ENCODE data around the gene SRGAP2B. TPM values are rescaled to one million over a fixed set of nuclear protein-coding genes. Genes with fewer than 3 reads are reported as not detected.
A peak's percentile ranks its signal among the peaks of the same experiment; 100 is the strongest.
"Not testable (repeated sequence)": the region's sequence is repeated elsewhere in the genome, so short reads cannot be mapped to it uniquely, and the experiment has no call there.

The SRGAP2B gene
- total RNA-seq (38.4 TPM), polyA plus RNA-seq (ENCODE audit: insufficient read depth, low read depth, low replicate concordance) (9.3 TPM)
- long read RNA-seq, donor 1, result 0 reads
- long read RNA-seq, donor 2, full-length matches to known transcripts, result 1 of 1 reads
- long read RNA-seq, donor 2, partial matches to known transcripts, result 0 of 1 reads
- long read RNA-seq, donor 2, other reads (novel, unspliced or antisense), result 0 of 1 reads
- long read RNA-seq, donor 3, partial matches to known transcripts, result 23 of 24 reads
- long read RNA-seq, donor 3, other reads (novel, unspliced or antisense), result 0 of 24 reads
- long read RNA-seq, donor 4, result 0 reads
- long read RNA-seq, donor 5, result 0 reads
- long read RNA-seq, donor 6, result 0 reads
- long read RNA-seq, donor 7, partial matches to known transcripts, result 0 of 8 reads
- long read RNA-seq, donor 7, other reads (novel, unspliced or antisense), result 8 of 8 reads
- long read RNA-seq, donor 8, result 0 reads
- long read RNA-seq, donor 9, result 0 reads
- long read RNA-seq, donor 10, result 0 reads

GRCh38 chr1:145095284-145096057 is at the start of gene SRGAP2B, which contains the start of gene FAM72D:
Gene SRGAP2B (minus strand): TSS chr1:145095328. CDS start chr1:145092901, 2,427 bp downstream.
Gene FAM72D (plus strand): TSS chr1:145095974. CDS start chr1:145096848, 874 bp downstream.
- H3K9ac ChIP-seq (ENCODE audit: low read length in 3 of 3); H3K27me3 ChIP-seq (ENCODE audit: control insufficient read depth, insufficient read depth, low read length); H3K4me1 ChIP-seq (ENCODE audit: control insufficient read depth in 2 of 3, insufficient read depth in 2 of 3, low read depth in 1 of 3, low read length in 3 of 3); H3K4me3 ChIP-seq (ENCODE audit: low read length in 3 of 3); DNase-seq; H3K9me3 ChIP-seq (ENCODE audit: control insufficient read depth in 2 of 3, insufficient read depth in 1 of 3, low read length in 3 of 3); intact Hi-C loops (cut with DNase I); H3K27ac ChIP-seq (ENCODE audit: low read depth in 2 of 2, low read length in 2 of 2); H3K36me3 ChIP-seq (ENCODE audit: control insufficient read depth in 2 of 3, insufficient read depth in 3 of 3, low read length in 3 of 3): not testable (repeated sequence)
- peak; percentile 99 for FAIRE-seq

GRCh38 chr1:145144264-145144913 is 49.3 kb upstream of the SRGAP2B start:
- intact Hi-C loops (cut with DNase I); H3K27ac ChIP-seq (ENCODE audit: low read depth in 2 of 2, low read length in 2 of 2); H3K27me3 ChIP-seq (ENCODE audit: control insufficient read depth, insufficient read depth, low read length); DNase-seq; H3K36me3 ChIP-seq (ENCODE audit: control insufficient read depth in 2 of 3, insufficient read depth in 3 of 3, low read length in 3 of 3); H3K9me3 ChIP-seq (ENCODE audit: control insufficient read depth in 2 of 3, insufficient read depth in 1 of 3, low read length in 3 of 3); FAIRE-seq; H3K9ac ChIP-seq (ENCODE audit: low read length in 3 of 3); H3K4me3 ChIP-seq (ENCODE audit: low read length in 3 of 3); H3K4me1 ChIP-seq (ENCODE audit: control insufficient read depth in 2 of 3, insufficient read depth in 2 of 3, low read depth in 1 of 3, low read length in 3 of 3): not testable (repeated sequence)

- intact Hi-C loops (cut with DNase I); H3K36me3 ChIP-seq (ENCODE audit: control insufficient read depth in 2 of 3, insufficient read depth in 3 of 3, low read length in 3 of 3); H3K9ac ChIP-seq (ENCODE audit: low read length in 3 of 3); FAIRE-seq; H3K27me3 ChIP-seq (ENCODE audit: control insufficient read depth, insufficient read depth, low read length); H3K9me3 ChIP-seq (ENCODE audit: control insufficient read depth in 2 of 3, insufficient read depth in 1 of 3, low read length in 3 of 3); H3K4me1 ChIP-seq (ENCODE audit: control insufficient read depth in 2 of 3, insufficient read depth in 2 of 3, low read depth in 1 of 3, low read length in 3 of 3); H3K4me3 ChIP-seq (ENCODE audit: low read length in 3 of 3); DNase-seq; H3K27ac ChIP-seq (ENCODE audit: low read depth in 2 of 2, low read length in 2 of 2): not testable (repeated sequence)
Measured at GRCh38 chr1:145140549-145140948, 45.4 kb upstream of the SRGAP2B start.

- H3K27me3 ChIP-seq (ENCODE audit: control insufficient read depth, insufficient read depth, low read length); H3K36me3 ChIP-seq (ENCODE audit: control insufficient read depth in 2 of 3, insufficient read depth in 3 of 3, low read length in 3 of 3); H3K27ac ChIP-seq (ENCODE audit: low read depth in 2 of 2, low read length in 2 of 2); FAIRE-seq; H3K9ac ChIP-seq (ENCODE audit: low read length in 3 of 3); H3K4me3 ChIP-seq (ENCODE audit: low read length in 3 of 3); H3K4me1 ChIP-seq (ENCODE audit: control insufficient read depth in 2 of 3, insufficient read depth in 2 of 3, low read depth in 1 of 3, low read length in 3 of 3); intact Hi-C loops (cut with DNase I); H3K9me3 ChIP-seq (ENCODE audit: control insufficient read depth in 2 of 3, insufficient read depth in 1 of 3, low read length in 3 of 3); DNase-seq: not testable (repeated sequence)
Measured at GRCh38 chr1:145134476-145134875, 39.3 kb upstream of the SRGAP2B start.

- H3K27me3 ChIP-seq (ENCODE audit: control insufficient read depth, insufficient read depth, low read length); H3K36me3 ChIP-seq (ENCODE audit: control insufficient read depth in 2 of 3, insufficient read depth in 3 of 3, low read length in 3 of 3); intact Hi-C loops (cut with DNase I); H3K9ac ChIP-seq (ENCODE audit: low read length in 3 of 3); H3K27ac ChIP-seq (ENCODE audit: low read depth in 2 of 2, low read length in 2 of 2); H3K9me3 ChIP-seq (ENCODE audit: control insufficient read depth in 2 of 3, insufficient read depth in 1 of 3, low read length in 3 of 3); H3K4me1 ChIP-seq (ENCODE audit: control insufficient read depth in 2 of 3, insufficient read depth in 2 of 3, low read depth in 1 of 3, low read length in 3 of 3); FAIRE-seq; H3K4me3 ChIP-seq (ENCODE audit: low read length in 3 of 3): not testable (repeated sequence)
- DNase-seq, result peak in 1 of 5 donors; percentile 5
Measured at GRCh38 chr1:145128697-145129469, 33.8 kb upstream of the SRGAP2B start.

- H3K36me3 ChIP-seq (ENCODE audit: control insufficient read depth in 2 of 3, insufficient read depth in 3 of 3, low read length in 3 of 3); H3K4me1 ChIP-seq (ENCODE audit: control insufficient read depth in 2 of 3, insufficient read depth in 2 of 3, low read depth in 1 of 3, low read length in 3 of 3); FAIRE-seq; H3K27ac ChIP-seq (ENCODE audit: low read depth in 2 of 2, low read length in 2 of 2); H3K27me3 ChIP-seq (ENCODE audit: control insufficient read depth, insufficient read depth, low read length); intact Hi-C loops (cut with DNase I); H3K9me3 ChIP-seq (ENCODE audit: control insufficient read depth in 2 of 3, insufficient read depth in 1 of 3, low read length in 3 of 3); H3K9ac ChIP-seq (ENCODE audit: low read length in 3 of 3); DNase-seq; H3K4me3 ChIP-seq (ENCODE audit: low read length in 3 of 3): not testable (repeated sequence)
Measured at GRCh38 chr1:145127144-145127543, 32.0 kb upstream of the SRGAP2B start.

GRCh38 chr1:145125112-145125511 is 30.0 kb upstream of the SRGAP2B start:
- H3K4me1 ChIP-seq (ENCODE audit: control insufficient read depth in 2 of 3, insufficient read depth in 2 of 3, low read depth in 1 of 3, low read length in 3 of 3); H3K36me3 ChIP-seq (ENCODE audit: control insufficient read depth in 2 of 3, insufficient read depth in 3 of 3, low read length in 3 of 3); H3K27me3 ChIP-seq (ENCODE audit: control insufficient read depth, insufficient read depth, low read length); H3K4me3 ChIP-seq (ENCODE audit: low read length in 3 of 3); H3K27ac ChIP-seq (ENCODE audit: low read depth in 2 of 2, low read length in 2 of 2); DNase-seq; H3K9ac ChIP-seq (ENCODE audit: low read length in 3 of 3); FAIRE-seq; H3K9me3 ChIP-seq (ENCODE audit: control insufficient read depth in 2 of 3, insufficient read depth in 1 of 3, low read length in 3 of 3); intact Hi-C loops (cut with DNase I): not testable (repeated sequence)

Data from kidney (tissue), 19 donors.